Stimulated activated naive CD8-positive, alpha-beta T cell treated with anti-CD3 and anti-CD28 coated beads, Interleukin-15, amount 100 ng/mL, for 72 hours (primary cell): ENCODE results near the gene CAMTA2.
"Not testable (repeated sequence)": the region's sequence is repeated elsewhere in the genome, so short reads cannot be mapped to it uniquely, and the experiment has no call there.

ENCODE experiments used
- ATAC-seq: fragments of 150-1000 bp; cut with Tn5 transposase; 2 replicates; pipeline ENCODE4 v1.10.0; 2021; ENCODE audit warnings: mild to moderate bottlenecking, moderate library complexity
- DNase-seq, 2 donors: peaks; one replicate each; pipeline ENCODE4 v3.0.0; 2021 to 2022
- H3K27ac Mint-ChIP-seq, 2 donors: one replicate each; pipeline ENCODE4 v1.8.0; 2022; ENCODE audit warnings: mild to moderate bottlenecking in 2 of 2, mixed read lengths in 2 of 2, moderate library complexity in 2 of 2
- H3K27me3 Mint-ChIP-seq: one replicate; pipeline ENCODE4 v1.8.0; 2022; ENCODE audit warnings: mixed read lengths
- H3K4me1 Mint-ChIP-seq: one replicate; pipeline ENCODE4 v1.8.0; 2022; ENCODE audit warnings: mild to moderate bottlenecking, mixed read lengths
- H3K4me3 Mint-ChIP-seq, 2 donors: one replicate each; pipeline ENCODE4 v1.8.0; 2022; ENCODE audit warnings: mild to moderate bottlenecking in 2 of 2, mixed read lengths in 2 of 2, moderate library complexity in 1 of 2
- H3K9me3 Mint-ChIP-seq, 2 donors: one replicate each; pipeline ENCODE4 v1.8.0; 2022; ENCODE audit warnings: mixed read lengths in 2 of 2

CAMTA2 gene

DNA sequence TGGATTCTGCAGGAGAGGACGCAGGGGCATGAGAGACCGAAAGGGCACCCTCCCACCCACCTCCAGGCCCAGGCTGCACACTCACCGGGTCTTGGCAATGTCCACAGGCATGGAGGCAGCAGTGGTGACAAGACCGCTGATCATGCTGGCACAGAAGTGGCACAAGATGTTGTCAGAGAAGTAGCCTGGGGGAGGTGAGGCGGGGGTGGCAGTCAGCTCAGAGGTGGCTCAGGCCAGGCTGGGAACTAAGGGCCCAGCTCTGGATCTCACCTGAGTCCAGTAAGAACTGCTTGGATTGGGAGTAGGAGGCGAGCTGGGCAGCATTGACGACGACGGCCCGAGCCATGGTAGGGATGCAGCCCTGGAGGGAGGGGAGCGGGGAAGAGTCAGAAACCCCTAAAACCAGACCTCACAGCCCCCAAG lies 49.4 kb downstream of the CAMTA2 start:
- Mint-ChIP-seq H3K4me3 (peak overlapping the region; percentile 93 to 94), H3K9me3 (no peaks in the 10 kb centered on the region), H3K27ac (peak overlapping the region; percentile 10 to 63), H3K27me3 (peaks cover 16% of the 10 kb centered on the region), H3K4me1 (peaks cover 76% of the 10 kb centered on the region)
- ATAC-seq (no peak), DNase-seq (no peak)

DNA sequence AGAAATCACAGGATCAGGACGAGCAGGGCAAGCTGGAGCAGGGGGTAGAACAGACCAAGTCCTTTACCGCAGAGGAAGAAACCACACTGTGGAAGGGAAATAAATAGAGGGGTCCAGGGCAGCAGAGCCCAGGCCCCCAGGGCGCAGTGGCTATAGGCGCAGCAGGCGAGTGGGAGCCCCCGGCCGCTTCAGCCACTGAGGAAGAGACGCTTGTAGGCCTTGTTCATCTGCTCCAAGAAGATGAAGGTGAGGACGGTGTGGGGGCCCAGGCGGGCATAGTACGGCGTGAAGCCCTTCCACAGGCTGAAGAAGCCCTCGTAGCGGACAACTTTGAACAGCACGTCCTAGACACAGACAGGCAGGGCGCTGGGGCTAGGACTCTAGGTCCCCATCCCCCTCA lies 49.9 kb downstream of the CAMTA2 start:
- ATAC-seq: no peak

DNA sequence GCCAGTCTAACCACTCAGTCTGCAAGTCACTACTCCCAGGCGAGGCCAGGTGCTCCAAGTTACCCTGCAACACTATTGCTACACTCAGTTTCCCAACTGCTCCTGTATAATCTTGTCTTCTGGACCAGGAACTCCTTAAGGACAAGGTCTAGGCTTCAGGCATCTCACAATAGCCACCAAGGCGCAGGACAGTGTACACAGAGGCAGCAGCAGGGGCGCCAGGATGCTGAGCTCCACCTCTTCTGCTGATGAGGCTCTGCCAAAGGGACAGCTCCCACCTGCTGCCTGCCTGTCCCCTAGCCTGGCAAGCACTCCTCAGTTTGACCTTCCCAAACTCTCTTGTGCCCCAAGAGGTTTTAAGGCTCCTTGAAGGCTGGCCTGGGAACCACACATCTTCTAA lies 51.0 kb downstream of the CAMTA2 start:
- no peak for DNase-seq
- no peak for ATAC-seq
- peaks cover 20% of the 10 kb centered on the region for H3K27me3 Mint-ChIP-seq
- no peaks in the 10 kb centered on the region for H3K9me3 Mint-ChIP-seq
- H3K4me3 Mint-ChIP-seq: no peak overlapping the region
- no peak overlapping the region for H3K27ac Mint-ChIP-seq
- peaks cover 73% of the 10 kb centered on the region for H3K4me1 Mint-ChIP-seq

More for the DNA sequence above, 49.9 kb downstream of the CAMTA2 start:
- H3K27ac Mint-ChIP-seq: peak overlapping the region in 1 of 2 donors; percentile 85
- H3K27me3 Mint-ChIP-seq: peaks cover 20% of the 10 kb centered on the region
- peak overlapping the region in 1 of 2 donors; percentile 94 for H3K4me3 Mint-ChIP-seq
- no peaks in the 10 kb centered on the region for H3K9me3 Mint-ChIP-seq
- peaks cover 76% of the 10 kb centered on the region for H3K4me1 Mint-ChIP-seq
- no peak for DNase-seq

DNA sequence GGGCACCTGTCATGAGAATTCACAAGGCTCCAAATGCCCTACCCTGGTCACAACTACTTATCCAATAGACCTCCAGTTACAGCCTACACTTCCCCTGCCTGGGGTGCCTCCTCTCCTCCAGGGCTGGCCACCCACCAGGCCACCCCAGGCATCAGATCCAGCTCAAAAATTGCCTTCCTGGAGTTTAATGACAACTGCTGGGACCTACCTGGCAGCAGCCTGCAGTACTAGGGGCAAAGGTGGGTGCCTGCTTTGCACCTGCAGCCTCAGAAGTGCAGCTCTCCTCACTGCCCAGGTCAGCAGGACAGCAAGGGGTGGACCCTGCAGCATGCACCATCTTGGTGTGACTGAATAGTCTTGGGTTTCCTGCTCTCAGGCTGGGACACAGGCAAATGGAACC lies 51.8 kb downstream of the CAMTA2 start:
- no peaks in the 10 kb centered on the region for H3K9me3 Mint-ChIP-seq
- H3K27me3 Mint-ChIP-seq: peaks cover 20% of the 10 kb centered on the region
- peaks cover 70% of the 10 kb centered on the region for H3K4me1 Mint-ChIP-seq
- no peak for DNase-seq
- H3K4me3 Mint-ChIP-seq: no peak overlapping the region
- peak overlapping the region in 1 of 2 donors; percentile 31 for H3K27ac Mint-ChIP-seq
- no peak for ATAC-seq

DNA sequence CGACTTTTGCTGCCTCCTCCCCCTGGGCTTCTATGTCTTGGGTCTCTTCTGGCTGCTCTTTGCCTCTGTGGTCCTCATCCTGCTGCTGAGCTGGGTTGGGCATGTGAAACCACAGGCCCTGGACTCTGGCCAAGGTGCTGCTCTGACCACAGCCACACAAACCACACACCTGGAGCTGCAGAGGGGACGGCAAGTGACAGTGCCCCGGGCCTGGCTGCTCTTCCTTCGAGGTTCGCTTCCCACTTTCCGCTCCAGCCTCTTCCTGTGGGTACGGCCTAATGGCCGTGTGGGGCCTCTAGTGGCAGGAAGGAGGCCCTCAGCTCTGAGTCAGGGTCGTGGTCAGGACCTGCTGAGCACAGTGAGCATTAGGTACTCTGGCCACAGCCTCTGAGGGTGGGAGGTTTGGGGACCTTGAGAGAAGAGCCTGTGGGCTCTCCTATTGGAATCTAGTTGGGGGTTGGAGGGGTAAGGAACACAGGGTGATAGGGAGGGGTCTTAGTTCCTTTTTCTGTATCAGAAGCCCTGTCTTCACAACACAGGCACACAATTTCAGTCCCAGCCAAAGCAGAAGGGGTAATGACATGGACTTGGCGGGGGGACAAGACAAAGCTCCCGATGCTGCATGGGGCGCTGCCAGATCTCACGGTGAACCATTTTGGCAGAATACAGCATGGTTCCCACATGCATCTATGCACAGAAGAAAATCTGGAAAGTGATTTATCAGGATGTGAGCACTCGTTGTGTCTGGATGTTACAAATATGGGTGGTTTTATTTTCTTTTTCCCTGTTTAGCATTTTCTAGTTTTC lies 53.1 kb downstream of the CAMTA2 start:
- ATAC-seq: peak; percentile 77
- H3K9me3 Mint-ChIP-seq: no peaks in the 10 kb centered on the region
- H3K27ac Mint-ChIP-seq: peak overlapping the region in 1 of 2 donors; percentile 46
- H3K27me3 Mint-ChIP-seq: peaks cover 20% of the 10 kb centered on the region
- DNase-seq: peak in 1 of 2 donors; percentile 31
- H3K4me1 Mint-ChIP-seq: peaks cover 70% of the 10 kb centered on the region
- H3K4me3 Mint-ChIP-seq: peak overlapping the region; percentile 20 to 54

DNA sequence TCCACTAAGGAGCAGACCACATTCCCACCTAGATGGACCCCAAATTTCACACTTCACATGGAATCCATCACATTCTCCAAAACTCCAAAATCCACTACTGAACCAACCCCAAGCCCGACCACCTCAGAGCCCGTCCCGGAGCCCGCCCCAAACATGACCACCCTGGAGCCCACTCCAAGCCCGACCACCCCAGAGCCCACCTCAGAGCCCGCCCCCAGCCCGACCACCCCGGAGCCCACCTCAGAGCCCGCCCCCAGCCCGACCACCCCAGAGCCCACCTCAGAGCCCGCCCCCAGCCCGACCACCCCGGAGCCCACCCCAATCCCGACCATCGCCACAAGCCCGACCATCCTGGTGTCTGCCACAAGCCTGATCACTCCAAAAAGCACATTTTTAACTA lies 53.8 kb downstream of the CAMTA2 start:
- Mint-ChIP-seq H3K27me3 (peaks cover 20% of the 10 kb centered on the region), H3K4me3 (peak overlapping the region in 1 of 2 donors; percentile 54), H3K27ac (peak overlapping the region in 1 of 2 donors; percentile 60), H3K4me1 (peaks cover 64% of the 10 kb centered on the region), H3K9me3 (no peaks in the 10 kb centered on the region)
- DNase-seq: no peak
- ATAC-seq: peak; percentile 10

DNA sequence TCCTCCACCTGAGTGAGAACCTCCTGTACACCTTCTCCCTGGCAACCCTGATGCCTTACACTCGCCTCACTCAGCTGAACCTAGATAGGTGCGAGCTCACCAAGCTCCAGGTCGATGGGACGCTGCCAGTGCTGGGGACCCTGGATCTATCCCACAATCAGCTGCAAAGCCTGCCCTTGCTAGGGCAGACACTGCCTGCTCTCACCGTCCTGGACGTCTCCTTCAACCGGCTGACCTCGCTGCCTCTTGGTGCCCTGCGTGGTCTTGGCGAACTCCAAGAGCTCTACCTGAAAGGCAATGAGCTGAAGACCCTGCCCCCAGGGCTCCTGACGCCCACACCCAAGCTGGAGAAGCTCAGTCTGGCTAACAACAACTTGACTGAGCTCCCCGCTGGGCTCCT lies 54.7 kb downstream of the CAMTA2 start:
- no peak overlapping the region for H3K27ac Mint-ChIP-seq
- ATAC-seq: no peak

DNA sequence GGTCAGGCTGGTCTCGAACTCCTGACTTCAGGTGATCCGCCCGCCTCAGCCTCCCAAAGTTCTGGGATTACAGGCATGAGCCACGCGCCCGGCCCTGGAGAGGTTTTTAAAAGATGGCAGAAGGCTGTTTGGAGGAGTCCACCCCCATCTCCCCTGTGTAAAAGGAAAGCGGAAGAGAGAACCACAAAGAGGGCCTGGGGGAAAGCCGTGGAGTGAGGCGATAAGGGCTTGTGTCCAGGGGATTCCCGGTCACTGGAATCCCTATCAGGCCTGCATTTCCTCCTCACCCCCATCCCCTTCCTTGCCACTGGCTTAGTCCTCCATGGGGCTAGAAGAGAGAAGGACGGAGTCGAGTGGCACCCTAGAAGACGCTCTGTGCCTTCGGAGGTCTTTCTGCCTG lies 55.5 kb downstream of the CAMTA2 start, which contains the start of gene GP1BA:
Gene GP1BA, plus strand, starts transcription at position 315 of the 400 bp plus-strand sequence. CDS start 328 bp downstream, outside the sequence.
- DNase-seq: no peak
- Mint-ChIP-seq H3K27ac (peak within 1 kb of the TSS; percentile 43 to 84), H3K4me3 (no peak within 1 kb of the TSS), H3K27me3 (peaks cover 20% of the 10 kb centered on the region), H3K9me3 (no peaks in the 10 kb centered on the region), H3K4me1 (peaks cover 47% of the 10 kb centered on the region)
- ATAC-seq: no peak

More for the DNA sequence above, 54.7 kb downstream of the CAMTA2 start:
- DNase-seq: no peak
- no peaks in the 10 kb centered on the region for H3K9me3 Mint-ChIP-seq
- H3K27me3 Mint-ChIP-seq: peaks cover 20% of the 10 kb centered on the region
- no peak overlapping the region for H3K4me3 Mint-ChIP-seq
- H3K4me1 Mint-ChIP-seq: peaks cover 55% of the 10 kb centered on the region

DNA sequence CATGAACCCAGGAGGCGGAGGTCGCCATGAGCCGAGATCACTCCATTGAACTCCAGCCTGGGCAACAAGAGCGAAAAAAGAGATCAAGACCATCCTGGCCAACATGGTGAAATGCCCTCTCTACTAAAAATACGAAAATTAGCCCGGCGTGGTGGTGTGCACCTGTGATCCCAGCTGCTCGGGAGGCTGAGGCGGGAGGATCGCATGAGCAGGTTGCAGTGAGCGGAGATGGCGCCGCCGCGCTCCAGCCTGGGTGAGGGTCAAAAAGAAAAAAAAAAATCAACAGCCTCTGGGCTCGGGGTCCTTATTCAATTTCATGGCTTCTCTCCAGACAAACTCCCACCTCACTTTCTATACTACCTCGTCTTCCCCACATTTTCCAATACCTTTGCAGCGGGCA lies 58.6 kb downstream of the CAMTA2 start:
- ATAC-seq (no peak), DNase-seq (no peak)
- H3K4me3 Mint-ChIP-seq: no peak overlapping the region
- peaks cover 13% of the 10 kb centered on the region for H3K27me3 Mint-ChIP-seq
- peaks cover 22% of the 10 kb centered on the region for H3K4me1 Mint-ChIP-seq
- no peaks in the 10 kb centered on the region for H3K9me3 Mint-ChIP-seq
- H3K27ac Mint-ChIP-seq: no peak overlapping the region

DNA sequence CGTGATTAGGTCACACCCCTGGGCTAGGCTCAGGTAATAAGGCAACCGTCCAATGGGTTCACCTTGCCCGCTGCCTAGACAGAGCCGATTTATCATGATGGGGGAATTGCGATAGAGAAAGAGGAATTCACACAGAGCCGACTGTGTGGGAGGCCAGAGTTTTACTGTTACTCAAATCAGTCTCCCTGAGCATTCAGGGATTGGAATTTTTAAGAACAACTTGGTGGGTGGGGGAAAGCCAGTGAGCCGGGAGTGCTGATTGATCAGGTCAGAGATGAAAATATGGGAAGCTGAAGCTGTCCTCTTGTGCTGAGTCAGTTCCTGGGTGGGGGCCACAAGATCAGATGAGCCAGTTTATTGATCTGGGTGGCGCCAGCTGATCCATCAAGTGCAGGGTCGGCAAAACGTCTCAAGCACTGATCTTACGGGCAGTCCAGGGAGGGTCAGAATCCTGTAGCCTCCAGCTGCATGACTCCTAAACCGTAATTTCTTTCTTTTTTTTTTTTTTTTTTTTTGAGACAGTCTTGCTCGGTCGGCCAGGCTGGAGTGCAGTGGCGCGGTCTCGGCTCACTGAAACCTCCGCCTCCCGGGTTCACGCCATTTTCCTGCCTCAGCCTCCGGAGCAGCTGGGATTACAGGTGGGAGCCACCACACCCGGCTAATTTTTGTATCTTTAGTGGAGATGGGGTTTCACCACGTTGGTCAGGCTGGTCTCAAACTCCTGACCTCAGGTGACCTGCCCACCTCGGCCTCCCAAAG lies 60.7 kb downstream of the CAMTA2 start:
- not testable (repeated sequence) for ATAC-seq, H3K9me3 Mint-ChIP-seq, H3K4me1 Mint-ChIP-seq, H3K4me3 Mint-ChIP-seq, H3K27me3 Mint-ChIP-seq, DNase-seq
- H3K27ac Mint-ChIP-seq: peak overlapping the region; percentile 50 to 86

DNA sequence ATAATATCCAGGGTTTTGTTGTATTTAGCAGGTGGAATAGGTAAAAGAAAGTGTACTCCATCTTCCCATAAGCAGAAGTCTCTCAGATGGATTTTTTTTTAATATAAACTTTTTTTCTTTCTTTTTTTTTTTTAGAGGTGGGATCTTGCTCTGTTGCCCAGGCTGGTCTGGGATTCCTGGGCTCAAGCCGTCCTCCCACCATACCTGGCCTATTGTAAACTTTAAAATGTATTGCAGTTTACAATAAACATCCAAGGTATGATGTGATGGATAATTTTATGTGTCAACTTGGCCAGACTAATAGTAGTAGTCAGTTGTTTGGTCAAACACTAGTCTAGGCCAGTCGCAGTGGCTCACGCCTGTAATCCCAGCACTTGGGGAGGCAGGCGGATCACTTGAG lies 66.2 kb downstream of the CAMTA2 start:
- Mint-ChIP-seq H3K9me3 (no peaks in the 10 kb centered on the region), H3K4me1 (no peaks in the 10 kb centered on the region), H3K27me3 (no peaks in the 10 kb centered on the region), H3K27ac (no peak overlapping the region), H3K4me3 (no peak overlapping the region)
- DNase-seq (no peak), ATAC-seq (no peak)

DNA sequence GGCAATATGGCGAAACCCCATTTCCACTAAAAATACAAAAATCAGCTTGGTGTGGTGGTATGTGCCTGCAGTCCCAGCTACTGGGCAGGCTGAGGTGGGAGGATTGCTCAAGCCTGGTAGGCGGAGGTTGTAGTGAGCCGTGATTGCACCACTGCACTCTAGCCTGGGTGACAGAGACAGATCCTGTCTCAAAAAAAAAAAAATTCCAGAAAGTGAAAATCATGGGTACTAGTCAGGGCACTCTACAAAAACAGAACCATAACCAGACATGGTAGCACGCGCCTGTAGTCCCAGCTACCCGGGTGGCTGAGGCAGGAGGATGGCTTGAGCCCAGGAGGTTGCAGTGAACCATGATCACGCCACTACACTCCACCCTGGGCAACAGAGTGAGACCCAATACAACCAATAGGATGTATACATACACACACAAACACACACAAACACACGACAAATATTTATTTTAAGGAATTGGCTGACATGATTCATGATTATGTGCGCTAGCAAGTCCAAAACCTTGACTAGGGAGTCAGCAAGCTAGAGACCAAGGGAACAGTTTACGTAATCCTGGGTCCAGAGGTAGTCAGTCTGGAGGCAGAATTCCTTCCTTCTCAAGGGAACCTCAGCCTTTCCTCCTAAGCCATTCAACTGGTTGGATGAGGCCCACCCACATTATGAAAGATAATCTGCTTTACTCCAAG lies 67.0 kb downstream of the CAMTA2 start:
- H3K9me3 Mint-ChIP-seq: no peaks in the 10 kb centered on the region
- no peak for ATAC-seq
- no peak overlapping the region for H3K27ac Mint-ChIP-seq
- no peak overlapping the region for H3K4me3 Mint-ChIP-seq
- no peaks in the 10 kb centered on the region for H3K27me3 Mint-ChIP-seq
- no peaks in the 10 kb centered on the region for H3K4me1 Mint-ChIP-seq
- DNase-seq: no peak

DNA sequence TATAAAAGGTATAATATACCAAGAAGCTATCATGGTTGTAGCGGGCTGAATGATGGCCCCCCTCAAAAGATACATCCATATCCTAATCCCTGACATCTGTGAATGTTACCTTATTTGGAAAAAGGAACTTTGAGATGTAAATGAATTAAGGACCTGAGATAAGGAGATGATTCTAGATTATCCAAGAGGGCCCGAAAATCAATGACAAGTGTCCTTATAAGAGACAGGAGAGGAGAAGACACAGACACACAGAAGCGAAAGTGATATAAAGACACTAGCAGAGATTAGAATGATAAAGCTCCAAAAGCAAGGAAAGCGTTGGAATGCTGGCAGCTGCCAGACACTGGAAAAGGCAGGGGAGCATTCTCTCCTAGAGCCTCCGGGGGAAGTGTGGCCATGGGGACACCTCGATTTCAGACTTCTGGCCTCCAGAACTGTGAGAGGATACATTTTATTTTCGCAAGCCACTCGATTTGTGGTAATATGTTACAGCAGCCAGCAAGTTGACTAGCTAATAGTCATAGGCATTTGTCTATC lies 67.9 kb downstream of the CAMTA2 start:
- Mint-ChIP-seq H3K9me3 (no peaks in the 10 kb centered on the region), H3K4me1 (no peaks in the 10 kb centered on the region), H3K4me3 (no peak overlapping the region), H3K27ac (no peak overlapping the region), H3K27me3 (no peaks in the 10 kb centered on the region)
- no peak for ATAC-seq
- DNase-seq: no peak
